GM20000 (cell line): ENCODE data around the gene HSDL2.

Experiments
- DNase-seq: peaks from one replicate; pipeline ENCODE4 v3.0.0; 2012; ENCODE audit warnings: low spot score
- TF ChIP-seq, protein P1 (sequence below): IDR thresholded peaks from 2 replicates; pipeline ENCODE4 v1.5.1; 2012; ENCODE audit warnings: mild to moderate bottlenecking, control low read depth; ENCODE audit errors: extremely low read depth, missing control alignments

The HSDL2 gene

DNA sequence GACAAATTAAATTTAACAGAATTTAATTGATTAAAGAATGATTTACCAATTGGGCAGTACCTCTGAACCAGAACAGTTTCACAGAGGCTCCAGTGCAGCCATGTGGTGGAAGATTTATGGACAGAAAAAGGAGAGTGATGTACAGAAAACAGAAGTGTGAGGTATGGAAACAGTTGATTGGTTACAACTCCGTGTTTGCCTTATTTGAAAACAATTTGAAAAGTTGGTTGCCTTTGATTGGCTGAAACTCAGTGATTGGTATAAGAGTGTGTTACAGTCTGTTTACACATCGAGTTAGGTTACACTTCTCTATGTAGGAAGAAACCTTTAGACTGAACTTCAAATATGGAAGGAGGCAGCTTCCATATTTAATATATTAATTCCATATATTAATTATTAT, 136.9 kb downstream of the HSDL2 start:
- DNase-seq, result no peak
- TF ChIP-seq, protein P1, sequence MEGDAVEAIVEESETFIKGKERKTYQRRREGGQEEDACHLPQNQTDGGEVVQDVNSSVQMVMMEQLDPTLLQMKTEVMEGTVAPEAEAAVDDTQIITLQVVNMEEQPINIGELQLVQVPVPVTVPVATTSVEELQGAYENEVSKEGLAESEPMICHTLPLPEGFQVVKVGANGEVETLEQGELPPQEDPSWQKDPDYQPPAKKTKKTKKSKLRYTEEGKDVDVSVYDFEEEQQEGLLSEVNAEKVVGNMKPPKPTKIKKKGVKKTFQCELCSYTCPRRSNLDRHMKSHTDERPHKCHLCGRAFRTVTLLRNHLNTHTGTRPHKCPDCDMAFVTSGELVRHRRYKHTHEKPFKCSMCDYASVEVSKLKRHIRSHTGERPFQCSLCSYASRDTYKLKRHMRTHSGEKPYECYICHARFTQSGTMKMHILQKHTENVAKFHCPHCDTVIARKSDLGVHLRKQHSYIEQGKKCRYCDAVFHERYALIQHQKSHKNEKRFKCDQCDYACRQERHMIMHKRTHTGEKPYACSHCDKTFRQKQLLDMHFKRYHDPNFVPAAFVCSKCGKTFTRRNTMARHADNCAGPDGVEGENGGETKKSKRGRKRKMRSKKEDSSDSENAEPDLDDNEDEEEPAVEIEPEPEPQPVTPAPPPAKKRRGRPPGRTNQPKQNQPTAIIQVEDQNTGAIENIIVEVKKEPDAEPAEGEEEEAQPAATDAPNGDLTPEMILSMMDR, result no peak

DNA sequence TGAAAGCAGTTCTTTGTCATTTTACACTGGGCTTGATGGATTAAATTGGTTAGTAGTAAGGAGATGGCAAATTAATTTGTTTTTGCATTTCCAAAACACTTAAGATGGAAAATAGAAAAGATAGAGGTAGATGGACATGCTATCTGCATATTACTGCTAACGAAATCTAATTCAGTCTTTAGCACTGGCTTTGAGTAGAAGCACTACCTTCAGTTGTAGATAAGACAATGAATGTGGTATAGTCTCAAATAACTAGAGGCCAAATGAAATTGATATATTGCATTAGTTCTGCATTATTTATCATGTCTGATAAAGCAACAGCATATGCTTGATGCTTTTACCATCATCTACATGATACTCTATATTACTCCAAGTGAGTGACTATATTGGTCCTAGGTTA, 140.2 kb downstream of the HSDL2 start:
- TF ChIP-seq, protein P1, result no peak
- DNase-seq, result no peak

DNA sequence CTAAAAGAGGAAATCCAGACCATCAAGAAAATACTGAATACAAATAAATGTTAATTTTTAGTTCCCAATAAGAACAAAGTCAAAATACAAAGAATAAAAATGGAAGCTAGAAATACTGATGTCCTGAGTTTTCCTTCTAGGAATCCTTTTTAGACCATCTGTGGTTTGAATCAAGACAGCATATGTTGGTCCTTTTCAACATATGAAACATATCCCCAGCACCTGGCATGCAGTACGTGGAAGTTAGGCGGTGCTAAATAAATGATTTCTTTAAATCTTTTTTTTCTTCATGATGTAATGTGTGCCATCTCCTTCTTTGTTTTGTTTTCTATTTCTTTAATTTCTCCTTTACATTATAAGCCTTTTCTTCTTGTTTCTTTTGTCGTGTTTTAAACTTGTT, 140.7 kb downstream of the HSDL2 start:
- TF ChIP-seq, protein P1, result no peak
- DNase-seq, result no peak
